Erythroblast (primary cell): ENCODE results near the gene FREM2.

Source experiments
- DNase-seq, 2 experiments: peaks; one replicate each; lab custom pipeline; 2025; lab: John Stamatoyannopoulos, UW
- GATA1 ChIP-seq: IDR thresholded peaks from 2 replicates; pipeline ENCODE4 v1.6.1; 2011; ENCODE audit warnings: low read depth, mild to moderate bottlenecking, control low read depth, low read length, moderate library complexity
- POLR2A ChIP-seq: IDR thresholded peaks from 2 replicates; pipeline ENCODE4 v1.6.1; 2011; ENCODE audit warnings: mild to moderate bottlenecking, low read length

The FREM2 gene

DNA sequence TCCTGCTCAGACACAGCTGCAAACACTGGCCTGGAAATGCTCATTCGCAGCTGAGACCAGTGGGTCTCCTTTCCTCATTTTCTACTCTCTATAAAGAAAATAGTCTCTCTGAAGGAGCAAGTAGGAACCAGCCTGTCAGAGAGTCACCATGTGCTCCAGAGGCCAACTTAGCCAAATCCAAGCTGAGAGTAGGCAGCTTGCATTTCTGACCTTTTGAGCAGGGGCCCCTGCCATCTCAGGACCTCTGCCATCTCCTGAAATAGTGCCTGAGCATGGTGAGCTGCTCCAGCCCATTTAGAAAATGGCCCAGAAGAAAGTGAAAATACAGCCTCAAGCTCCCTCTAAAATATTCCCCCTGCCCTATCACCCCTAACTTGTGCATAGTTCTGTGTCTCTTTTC is 208.2 kb downstream of the FREM2 start:
- no peak for TF ChIP-seq GATA1
- no peak for TF ChIP-seq POLR2A
- DNase-seq = no peak

DNA sequence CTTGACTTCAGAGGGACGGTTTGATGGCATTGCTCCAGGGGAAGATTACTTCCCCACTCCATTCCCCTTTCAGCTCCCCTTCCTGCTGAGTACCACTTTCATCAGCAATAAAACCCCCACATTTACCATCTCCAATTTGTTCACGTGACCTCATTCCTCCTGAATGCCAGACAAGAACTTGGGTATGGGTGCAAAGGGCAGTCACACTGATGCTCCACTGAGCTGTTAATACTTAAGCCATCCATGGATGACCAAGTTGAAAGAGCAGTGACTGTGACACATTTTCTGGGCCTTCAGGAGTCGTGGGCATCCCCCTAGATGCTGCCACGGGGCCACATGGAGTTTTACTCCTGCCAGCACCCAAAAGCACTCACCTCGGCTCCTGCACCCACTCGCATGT is 210.6 kb downstream of the FREM2 start:
- no peak for DNase-seq
- TF ChIP-seq GATA1 (no peak), POLR2A (no peak)

GRCh38 chr13:38898481-38898880 is 211.6 kb downstream of the FREM2 start:
- no peak for DNase-seq
- TF ChIP-seq GATA1 = no peak
- TF ChIP-seq POLR2A = no peak

- TF ChIP-seq POLR2A (no peak), GATA1 (no peak)
- DNase-seq = no peak
Observed at GRCh38 chr13:38899571-38899970, 212.7 kb downstream of the FREM2 start.

DNA sequence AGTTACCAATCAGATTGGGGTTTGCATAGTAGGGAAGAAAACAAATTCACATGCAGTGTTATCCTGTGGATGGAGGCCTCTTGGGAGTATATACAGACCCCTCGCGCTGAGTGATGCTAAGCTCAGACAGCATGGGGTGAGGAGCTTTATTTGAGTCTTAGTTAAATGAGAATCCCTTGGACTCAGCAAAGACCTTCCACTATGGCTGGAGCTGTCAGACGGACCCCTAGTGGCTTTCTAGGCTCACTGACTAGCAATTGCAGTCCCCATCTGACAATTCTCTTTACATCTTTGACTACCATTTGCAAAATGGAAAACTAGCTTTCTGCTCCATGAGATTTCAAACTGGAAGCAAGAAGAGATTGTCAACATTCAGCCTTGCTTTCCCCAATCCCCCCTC is 213.3 kb downstream of the FREM2 start:
- no peak for TF ChIP-seq GATA1
- TF ChIP-seq POLR2A = no peak
- no peak for DNase-seq

GRCh38 chr13:38902551-38902950 is 215.7 kb downstream of the FREM2 start:
- DNase-seq = no peak
- no peak for TF ChIP-seq POLR2A
- TF ChIP-seq GATA1 = no peak

DNA sequence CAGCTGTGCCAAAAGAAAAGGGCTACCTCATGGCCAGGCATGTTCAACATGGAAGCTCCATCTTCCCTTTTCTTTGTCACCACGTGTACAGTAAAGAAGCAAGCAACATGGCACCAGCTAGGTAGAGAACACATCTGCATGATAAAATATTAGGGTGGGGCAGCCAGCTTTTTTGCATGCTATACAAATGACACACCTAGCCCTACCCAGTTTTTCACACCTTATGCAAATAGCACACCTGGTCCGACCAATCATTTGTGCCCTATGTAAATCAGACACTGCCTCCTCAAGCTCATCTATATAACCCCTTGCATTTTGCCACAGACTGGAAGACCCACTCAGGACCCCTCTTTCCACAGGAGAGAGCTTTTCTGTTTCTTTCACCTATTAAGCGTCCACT is 218.2 kb downstream of the FREM2 start:
- DNase-seq = no peak
- TF ChIP-seq POLR2A (no peak), GATA1 (no peak)

- DNase-seq = no peak
- TF ChIP-seq POLR2A (no peak), GATA1 (no peak)
Observed at GRCh38 chr13:38905861-38906260, 219.0 kb downstream of the FREM2 start.

DNA sequence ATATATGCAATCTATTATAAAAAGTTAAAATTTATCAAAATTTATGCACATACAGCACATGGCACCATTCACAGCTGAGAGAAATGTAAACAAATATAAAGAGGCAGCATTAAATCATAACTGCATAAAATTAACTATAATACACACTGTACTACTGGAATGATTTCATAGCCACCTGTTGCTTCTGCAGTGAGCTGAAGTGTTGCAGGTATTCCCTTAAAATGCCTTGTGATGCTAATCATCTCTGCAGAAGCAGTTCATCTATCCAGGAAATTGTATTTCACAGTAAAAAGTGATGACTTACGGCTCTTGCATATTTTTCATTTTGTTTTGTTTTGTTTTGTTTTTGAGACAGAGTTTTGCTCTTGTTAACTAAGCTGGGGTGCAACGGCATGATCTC is 221.7 kb downstream of the FREM2 start:
- TF ChIP-seq POLR2A = no peak
- no peak for TF ChIP-seq GATA1
- no peak for DNase-seq

- DNase-seq = no peak
- TF ChIP-seq POLR2A (no peak), GATA1 (no peak)
Observed at GRCh38 chr13:38914070-38914469, 227.2 kb downstream of the FREM2 start.

- TF ChIP-seq GATA1 = no peak
- TF ChIP-seq POLR2A = no peak
- no peak for DNase-seq
Observed at GRCh38 chr13:38921081-38921480, 234.2 kb downstream of the FREM2 start.

- TF ChIP-seq GATA1 = no peak
- TF ChIP-seq POLR2A = no peak
- no peak for DNase-seq
Observed at GRCh38 chr13:38922170-38922569, 235.3 kb downstream of the FREM2 start.

DNA sequence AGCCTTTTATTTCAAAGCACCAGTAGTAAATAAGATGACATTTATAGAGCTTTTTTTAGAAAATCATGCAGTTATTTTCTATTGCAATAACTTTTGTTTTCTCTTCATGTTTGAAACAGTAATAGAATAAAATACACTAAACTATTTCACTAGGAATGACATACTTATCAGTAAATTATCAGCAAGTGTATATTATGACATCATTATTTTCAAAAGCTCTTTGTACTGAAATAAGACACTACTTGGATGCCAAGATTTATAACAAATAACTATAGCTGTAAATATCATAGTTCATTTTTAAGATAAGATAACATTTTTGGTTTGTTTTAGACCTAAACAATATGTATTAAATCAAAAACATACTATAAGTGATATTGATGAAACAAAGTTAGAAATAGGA is 246.9 kb downstream of the FREM2 start:
- no peak for TF ChIP-seq POLR2A
- TF ChIP-seq GATA1 = no peak
- no peak for DNase-seq
